Right renal cortex interstitium (tissue), 3 donors: Measurements from ENCODE around the gene ANXA5. TPM values are rescaled to one million over a fixed set of nuclear protein-coding genes. Genes with fewer than 3 reads are reported as not detected.
A peak's percentile ranks its signal among the peaks of the same experiment; 100 is the strongest.
"Not testable (repeated sequence)": the region's sequence is repeated elsewhere in the genome, so short reads cannot be mapped to it uniquely, and the experiment has no call there.

Source experiments
- DNase-seq, 3 donors: peaks; one replicate each; pipeline ENCODE4 v3.0.0-alpha.2; 2013; ENCODE audit warnings: low read depth in 3 of 3, low spot score in 2 of 3
- polyA plus RNA-seq, 3 donors: library from polyadenylated mRNA; unstranded; fragments of 120-200 nt; gene quantifications; one replicate each; pipeline ENCODE4 v1.2.1, GENCODE V29; 2013; ENCODE audit not compliant: insufficient read length in 3 of 3

Gene ANXA5
- polyA plus RNA-seq, 3 donors: 404 to 465 (median 457) TPM

DNA sequence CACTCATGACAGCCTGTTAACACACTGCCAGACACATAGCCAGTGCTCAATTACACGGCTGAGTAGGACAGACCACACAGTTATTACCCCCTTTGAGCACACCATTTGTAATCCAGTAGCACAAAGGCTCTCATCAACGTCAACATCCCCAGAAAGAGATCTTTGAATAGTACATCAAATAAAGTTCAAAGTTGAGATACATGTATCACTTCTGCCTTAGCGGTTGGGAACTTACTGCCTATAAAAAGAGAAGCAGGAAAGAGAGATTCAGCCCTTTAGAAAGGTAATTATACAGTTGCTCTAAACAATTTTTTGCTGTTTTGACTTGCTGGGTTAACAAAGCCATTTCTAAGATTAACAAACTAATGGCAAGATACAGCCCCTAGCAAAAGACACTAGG, 16.2 kb downstream of the ANXA5 start:
- no peak for DNase-seq

DNA sequence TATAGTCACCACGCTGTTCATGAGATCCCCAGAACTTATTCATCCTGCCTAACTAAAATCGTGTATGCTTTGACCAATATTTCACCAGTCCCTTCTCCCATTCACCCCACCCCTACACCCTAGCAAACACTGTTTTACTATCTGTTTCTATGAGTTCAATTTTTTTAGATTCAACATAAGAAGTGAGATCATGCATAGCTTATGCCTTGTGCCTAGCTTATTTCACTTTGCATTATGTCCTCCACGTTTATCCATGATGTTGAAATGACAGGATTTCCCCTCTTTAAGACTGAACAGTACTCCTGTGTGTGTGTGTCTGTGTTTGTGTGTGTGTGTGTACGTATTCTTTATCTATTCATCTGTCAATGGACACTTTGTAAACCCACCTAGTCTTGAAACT, 16.8 kb downstream of the ANXA5 start:
- DNase-seq: no peak

GRCh38 chr4:121679267-121679666, 17.5 kb downstream of the ANXA5 start:
- DNase-seq: no peak

GRCh38 chr4:121677524-121677923, 19.3 kb downstream of the ANXA5 start:
- DNase-seq: no peak

GRCh38 chr4:121676345-121677075, 20.3 kb downstream of the ANXA5 start:
- no peak for DNase-seq

- DNase-seq: no peak
Measured at GRCh38 chr4:121675715-121676114, 21.1 kb downstream of the ANXA5 start.

GRCh38 chr4:121674696-121675095, 22.1 kb downstream of the ANXA5 start:
- no peak for DNase-seq

GRCh38 chr4:121674191-121674590, 22.6 kb downstream of the ANXA5 start:
- DNase-seq: no peak

GRCh38 chr4:121669163-121669550, 27.6 kb downstream of the ANXA5 start:
- no peak for DNase-seq

- DNase-seq: no peak
Measured at GRCh38 chr4:121668368-121669162, 28.2 kb downstream of the ANXA5 start.

DNA sequence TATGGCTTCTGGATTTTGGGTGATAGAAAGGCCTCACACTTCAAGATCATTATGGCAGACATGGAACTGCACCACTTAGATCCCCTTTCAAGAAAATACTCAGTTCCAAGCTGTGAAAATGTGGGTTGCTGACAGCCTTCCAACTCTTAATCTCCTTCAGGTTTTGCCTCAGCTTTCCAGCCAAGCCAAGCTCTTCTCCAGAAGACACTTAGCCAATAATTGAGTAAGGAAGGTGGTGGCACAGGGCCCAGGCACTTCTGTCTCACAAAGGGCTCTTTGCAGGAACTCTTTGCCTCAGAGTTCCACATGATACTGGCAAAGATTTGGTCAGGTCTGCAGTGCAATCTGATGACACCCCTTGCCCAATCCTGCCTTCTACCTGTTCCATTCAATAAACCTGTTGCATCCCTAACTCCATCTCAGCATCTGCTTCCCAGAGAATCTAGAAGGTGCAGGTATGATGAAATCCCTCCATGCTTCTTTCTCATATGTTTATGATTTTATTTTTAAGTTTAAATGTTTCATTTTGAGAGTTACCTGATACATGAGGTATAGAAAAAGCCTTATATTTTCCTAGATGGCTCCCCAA, 30.6 kb downstream of the ANXA5 start:
- no peak for DNase-seq

- DNase-seq: no peak
Measured at GRCh38 chr4:121665371-121665770, 31.4 kb downstream of the ANXA5 start.

DNA sequence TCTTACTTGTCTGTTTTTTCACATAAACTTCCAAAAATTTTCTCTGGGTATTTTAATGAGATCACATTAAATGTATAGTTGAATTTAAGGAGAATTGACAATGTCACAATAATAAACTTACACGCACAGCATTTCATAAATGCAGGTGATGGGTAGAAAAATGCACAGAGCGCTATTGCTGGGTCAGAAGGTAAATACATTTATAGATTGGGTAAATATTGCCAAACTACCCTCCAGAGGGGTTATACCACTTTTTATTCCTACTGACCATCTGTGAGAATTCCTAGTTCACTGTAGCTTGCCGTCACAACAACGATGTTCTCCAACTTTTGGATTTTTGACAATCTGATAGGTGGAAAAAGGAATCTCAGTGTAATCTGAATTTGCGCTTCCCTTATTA, 34.6 kb downstream of the ANXA5 start:
- no peak for DNase-seq

- not testable (repeated sequence) for DNase-seq
Measured at GRCh38 chr4:121660175-121660933, 36.4 kb downstream of the ANXA5 start.

DNA sequence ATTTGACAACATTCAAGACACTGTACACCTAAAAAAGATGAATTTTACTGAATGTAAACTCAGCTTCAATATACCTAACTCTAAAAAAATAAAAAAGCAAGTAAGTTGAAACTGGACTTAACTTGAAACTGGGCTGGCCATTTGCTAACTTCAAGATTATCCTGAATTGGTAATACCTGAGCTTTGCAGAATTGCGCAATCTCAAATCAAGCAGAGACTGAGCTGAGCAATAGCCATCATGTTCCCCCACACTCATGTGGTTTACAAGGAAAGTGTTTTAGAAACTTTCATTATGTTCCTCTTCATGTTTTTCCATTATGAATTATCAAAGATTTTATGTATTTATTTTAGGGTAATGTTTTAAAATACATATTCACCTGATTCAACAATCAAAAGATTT, 38.7 kb downstream of the ANXA5 start:
- DNase-seq: no peak

- peak in 2 of 3 donors; percentile 29 to 32 for DNase-seq
Measured at GRCh38 chr4:121656269-121656641, 40.5 kb downstream of the ANXA5 start.

- DNase-seq: no peak
Measured at GRCh38 chr4:121655320-121656268, 41.2 kb downstream of the ANXA5 start.

DNA sequence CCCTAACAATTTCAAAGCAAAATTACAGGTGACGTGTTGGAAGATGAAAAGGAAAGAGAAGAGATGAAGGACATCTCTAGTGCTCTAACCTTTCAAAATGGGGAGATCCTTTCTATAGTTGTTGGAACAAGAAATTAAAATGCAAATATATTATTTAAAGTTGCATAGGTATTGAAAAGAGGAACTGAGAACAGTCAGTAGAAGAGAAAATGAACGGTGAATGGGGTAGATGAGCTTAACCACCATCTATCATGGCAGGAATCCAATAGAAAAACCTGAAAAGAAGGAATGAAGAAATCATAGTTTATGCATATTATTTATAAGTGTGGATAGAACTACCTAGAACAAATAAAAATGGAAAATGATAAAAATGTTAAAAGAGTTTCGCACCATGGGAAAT, 42.0 kb downstream of the ANXA5 start:
- no peak for DNase-seq

GRCh38 chr4:121653986-121654385, 42.8 kb downstream of the ANXA5 start:
- DNase-seq: no peak

DNA sequence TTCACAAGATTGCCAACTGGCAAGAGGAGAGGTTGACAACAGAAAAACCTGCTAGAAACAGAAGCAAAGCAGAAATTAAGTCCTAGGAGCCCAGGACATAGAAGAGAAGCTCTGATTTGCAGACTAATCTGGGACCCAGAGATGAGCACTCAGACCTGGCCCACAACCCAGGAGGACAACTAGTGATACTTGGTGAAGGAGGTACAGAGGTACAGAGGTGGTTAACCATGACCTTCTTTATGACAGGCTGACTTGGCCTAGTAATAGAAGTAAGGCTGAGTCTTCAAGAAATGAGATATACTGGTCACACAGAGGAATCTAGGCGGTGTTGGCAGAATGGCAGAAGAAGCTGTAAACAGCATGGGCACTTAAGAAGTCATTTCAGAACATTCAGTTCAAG, 43.6 kb downstream of the ANXA5 start:
- DNase-seq: no peak
